Caki2 (cell line): ENCODE measurements around the gene FGD3. TPM values are rescaled to one million over a fixed set of nuclear protein-coding genes. Genes with fewer than 3 reads are reported as not detected.

ENCODE experiments used
- DNase-seq: peaks from one replicate; pipeline ENCODE4 v3.0.0-alpha.2; 2015; ENCODE audit warnings: low read depth
- in situ Hi-C: cut with HindIII; loops from 2 replicates; pipeline ENCODE4 v1.10.0; 2016; ENCODE audit warnings: low sequenced_read_pairs, low pct_unique_long_range_greater_than_20kb, mixed read lengths
- total RNA-seq: library from RNA; depleted of rRNA; stranded (reverse); fragments of >200 nt; shearing (Covaris generic); gene quantifications from 2 replicates; pipeline ENCODE4 v1.2.3, GENCODE V29; 2014; ENCODE audit warnings: low replicate concordance; rRNA removed

Gene FGD3
- total RNA-seq, 1 experiment from 2014 or later, result not detected

DNA sequence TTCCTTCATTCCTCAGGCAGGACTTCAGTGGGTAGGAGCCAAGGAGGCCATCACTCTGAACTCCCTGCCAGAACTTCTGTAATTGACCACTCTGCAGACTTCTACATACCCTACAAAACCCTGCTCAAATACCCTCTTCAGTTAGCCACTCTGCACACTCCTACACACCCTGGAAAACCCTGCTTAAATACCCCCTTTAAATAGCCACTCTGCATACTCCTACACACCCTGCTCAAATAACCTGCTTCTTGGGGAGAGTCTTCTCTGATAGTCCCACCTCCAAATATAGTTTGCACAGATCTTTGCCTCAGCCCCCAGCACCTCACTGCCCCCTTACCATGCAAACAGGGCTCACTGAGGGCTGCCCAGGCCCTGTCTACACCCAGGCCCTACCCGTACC, 130.0 kb downstream of the FGD3 start:
- in situ Hi-C loops, result no loop called here
- no peak for DNase-seq

DNA sequence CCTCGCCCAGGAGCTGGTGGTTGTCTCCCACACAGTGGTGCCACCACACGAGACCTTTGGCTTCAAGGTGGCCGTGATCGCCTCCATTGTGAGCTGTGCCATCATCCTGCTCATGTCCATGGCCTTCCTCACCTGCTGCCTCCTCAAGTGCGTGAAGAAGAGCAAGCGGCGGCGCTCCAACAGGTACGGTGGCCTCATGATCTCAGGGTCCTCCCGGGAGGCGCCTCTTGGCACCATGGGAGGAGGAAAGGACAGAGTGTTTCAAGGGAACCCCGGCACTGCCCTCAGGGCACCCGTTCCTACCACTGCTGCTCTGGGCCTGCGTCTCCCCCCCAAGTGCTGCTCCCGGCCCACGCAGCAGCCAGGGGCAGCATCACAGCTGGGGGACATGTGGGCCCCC, 130.5 kb downstream of the FGD3 start:
- DNase-seq, result no peak
- in situ Hi-C loops, result no loop called here

DNA sequence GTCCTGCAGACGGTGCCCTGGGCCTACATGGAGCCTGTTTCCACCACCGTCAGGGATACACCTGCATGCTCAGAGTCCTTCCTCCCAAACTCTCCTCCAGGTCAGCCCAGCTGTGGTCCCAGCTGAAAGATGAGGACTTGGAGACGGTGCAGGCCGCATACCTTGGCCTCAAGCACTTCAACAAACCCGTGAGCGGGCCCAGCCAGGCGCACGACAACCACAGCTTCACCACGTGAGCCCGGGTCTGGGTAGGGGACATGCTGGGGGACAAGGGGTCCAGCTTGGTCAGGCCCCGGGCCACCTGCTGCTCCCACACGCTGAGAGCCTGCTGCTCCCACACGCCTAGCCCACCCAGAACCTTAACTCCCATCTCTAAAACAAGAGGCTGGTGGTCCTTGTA, 132.0 kb downstream of the FGD3 start:
- in situ Hi-C loops, result no loop called here
- no peak for DNase-seq

DNA sequence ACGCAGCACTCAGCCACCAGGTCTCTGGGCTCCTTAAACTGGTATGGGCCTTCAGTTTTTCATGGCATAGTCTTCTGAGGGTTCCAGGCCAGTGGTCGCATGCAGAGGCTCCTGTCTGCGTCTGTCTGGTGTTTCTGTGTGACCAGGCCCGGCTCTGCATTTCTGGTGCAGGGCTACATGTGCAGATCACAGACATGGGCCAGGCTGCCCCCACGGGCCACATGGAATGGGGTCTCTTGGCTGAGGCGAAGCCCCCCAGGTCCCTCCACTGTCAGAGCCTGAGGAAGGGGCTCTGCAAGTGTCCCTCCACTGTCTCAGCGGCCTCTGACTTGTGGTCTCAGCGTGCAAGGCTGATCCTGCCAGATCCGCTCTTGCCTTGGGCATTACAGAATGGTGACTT, 133.1 kb downstream of the FGD3 start:
- in situ Hi-C loops, result no loop called here
- DNase-seq, result no peak

DNA sequence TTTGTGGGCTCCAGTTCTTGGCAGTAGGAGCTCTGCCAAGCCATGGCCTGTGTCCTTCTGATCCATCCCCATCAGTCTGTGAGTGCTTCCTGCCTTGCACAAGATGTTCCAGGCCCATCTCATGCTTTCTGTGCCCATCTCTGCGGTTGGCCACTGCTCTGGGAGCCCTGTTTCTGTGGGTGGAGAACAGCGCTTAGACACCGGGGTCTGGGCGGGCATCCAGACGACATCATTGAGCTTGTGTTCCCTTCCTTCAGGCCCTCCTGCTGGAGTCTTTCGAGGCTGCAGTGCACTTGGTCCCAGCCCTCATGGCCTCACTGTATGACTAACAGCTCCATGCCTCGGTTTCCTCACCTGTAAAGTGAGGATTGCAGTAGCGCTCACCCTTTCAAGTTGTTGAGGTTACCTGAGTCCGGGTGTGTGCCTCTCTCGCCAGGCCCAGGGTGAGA, 133.8 kb downstream of the FGD3 start:
- in situ Hi-C loops, result no loop called here
- DNase-seq, result no peak

DNA sequence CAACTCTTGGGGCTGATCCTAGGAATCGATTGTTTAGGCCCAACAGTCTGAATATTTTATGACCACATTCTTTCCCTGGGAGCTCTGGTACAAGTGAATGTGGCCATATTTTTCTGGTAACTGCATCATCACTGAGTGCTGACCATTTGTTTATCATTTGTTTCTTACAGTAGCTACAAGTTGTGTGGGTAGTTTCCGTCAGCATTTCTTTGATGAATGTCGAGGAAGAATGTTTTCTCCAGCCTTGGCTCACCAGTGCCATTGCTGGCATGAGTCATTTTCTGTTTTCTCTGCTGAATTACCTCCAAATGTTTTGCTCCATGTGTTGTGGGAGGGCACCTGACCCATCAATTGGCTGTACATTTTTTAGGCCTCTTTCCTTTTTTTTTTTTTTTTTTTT, 134.6 kb downstream of the FGD3 start:
- no peak for DNase-seq
- in situ Hi-C loops, result no loop called here

DNA sequence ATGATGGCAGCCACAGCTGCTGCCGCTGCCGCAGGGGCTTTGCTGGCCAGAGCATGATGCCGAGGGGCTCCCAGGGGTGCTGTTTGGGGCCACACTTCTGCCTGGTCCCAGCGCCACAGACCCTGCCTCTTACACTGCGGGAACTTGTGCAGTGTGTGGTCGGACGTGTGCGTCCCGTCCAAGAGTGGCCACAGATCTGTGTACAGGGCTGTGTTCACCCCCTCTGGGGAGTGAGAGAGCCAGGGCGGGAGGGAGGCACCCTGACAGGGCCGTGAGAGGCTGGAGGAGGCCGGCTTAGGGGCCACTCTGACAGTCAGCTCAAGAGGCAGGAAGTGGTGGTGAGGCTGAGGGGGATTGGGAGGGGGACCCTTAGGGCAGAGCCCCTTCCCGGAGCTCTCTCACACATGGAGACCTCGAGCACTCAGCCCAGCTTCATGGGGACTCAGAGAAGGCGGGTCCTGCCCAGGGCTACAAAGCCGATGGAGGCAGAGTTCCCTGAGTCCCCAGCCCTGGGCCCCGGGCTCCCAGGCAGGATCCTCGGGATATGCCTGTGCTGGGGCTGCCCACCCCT, 135.6 kb downstream of the FGD3 start:
- DNase-seq, result no peak
- in situ Hi-C loops, result no loop called here

DNA sequence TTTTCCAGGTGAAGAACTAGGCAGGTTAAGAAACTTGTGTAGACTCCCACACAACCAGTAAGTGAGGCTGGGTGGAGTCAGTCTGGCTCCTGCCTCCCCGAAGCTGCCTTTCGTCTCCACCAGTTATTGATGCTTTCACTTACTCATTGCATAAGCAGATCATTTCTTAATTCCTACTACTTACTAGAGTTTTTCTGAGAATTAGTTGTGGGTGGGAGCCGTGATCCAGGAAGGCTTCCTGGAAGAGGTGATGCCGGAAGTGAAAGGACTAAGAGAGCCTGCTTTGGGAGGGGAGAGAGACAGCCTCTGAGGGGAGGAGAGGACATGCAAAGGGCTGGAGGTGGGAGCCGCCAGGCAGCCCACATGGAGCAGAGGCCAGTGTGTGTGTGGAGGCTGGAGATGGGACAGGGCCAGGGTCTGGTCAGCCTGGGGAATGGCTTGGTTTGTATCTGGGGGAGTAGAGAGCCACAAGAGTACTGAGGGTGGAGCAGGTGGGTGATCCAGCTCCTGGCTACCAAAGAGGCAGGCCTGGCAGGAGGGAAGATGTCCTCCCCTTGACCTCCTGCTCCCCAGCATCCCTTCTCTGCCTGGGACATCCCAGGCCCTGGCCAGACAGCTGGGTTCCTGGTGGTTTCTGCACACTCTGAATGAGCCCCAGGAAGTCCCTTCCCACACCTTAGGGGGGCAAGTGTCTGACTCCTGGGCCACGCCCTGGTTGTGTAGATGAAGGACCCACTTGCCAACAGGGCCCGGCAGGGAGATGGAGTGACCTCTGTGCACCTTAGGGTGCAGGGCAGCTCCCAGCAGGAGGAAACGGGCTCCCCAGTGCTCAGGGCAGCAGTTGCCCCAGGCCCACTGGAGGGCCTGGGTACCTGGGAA, 136.5 kb downstream of the FGD3 start:
- no peak for DNase-seq
- in situ Hi-C loops, result no loop called here

DNA sequence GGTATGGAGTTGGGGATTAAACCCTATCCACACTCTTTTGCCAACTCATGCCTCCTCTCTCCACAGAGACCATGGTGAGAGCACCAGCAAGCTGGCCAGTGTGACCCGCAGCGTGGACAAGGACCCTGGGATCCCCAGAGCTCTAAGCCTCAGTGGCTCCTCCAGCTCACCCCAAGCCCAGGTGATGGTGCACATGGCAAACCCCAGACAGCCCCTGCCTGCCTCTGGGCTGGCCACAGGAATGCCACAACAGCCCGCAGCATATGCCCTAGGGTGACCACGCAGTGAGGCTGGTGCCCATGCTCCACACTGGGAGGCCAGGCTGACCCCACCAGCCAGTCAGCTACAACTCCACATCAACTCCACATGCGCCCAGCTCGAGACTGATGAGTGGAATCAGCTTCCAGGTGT, 137.2 kb downstream of the FGD3 start:
- DNase-seq, result no peak
- in situ Hi-C loops, result no loop called here

DNA sequence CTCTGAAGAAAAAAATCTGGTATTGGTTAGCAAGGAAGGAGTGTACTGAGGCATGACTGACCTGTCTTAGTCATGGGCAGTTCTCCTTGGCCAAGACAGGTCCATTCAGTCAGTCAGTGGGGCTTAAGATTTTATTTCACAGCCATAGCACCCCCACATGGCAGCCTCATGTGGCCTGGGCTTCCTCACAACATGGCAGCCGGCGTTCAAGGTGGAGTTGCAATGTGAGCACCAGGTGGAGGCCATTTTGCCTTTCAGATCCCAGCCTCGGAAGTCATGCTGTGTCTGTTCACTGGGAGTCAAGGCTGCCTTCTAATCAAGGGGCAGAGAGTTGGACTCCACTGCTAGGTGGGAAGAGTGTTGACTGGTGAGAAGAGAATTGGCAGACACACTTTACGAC, 138.4 kb downstream of the FGD3 start:
- DNase-seq, result no peak
- in situ Hi-C loops, result no loop called here

Other genes with a start within 250 kb of the FGD3 start
- 27.6 and 30.1 TPM in 2 replicates for gene BICD2, start 182.7 kb upstream of the FGD3 start, total RNA-seq
- gene ZNF484, start 69.5 kb upstream of the FGD3 start, total RNA-seq, result 2.2 and 5.2 TPM in 2 replicates
- not detected in 2 replicates for gene SUSD3, start 111.2 kb downstream of the FGD3 start, total RNA-seq
- gene CARD19, start 148.7 kb downstream of the FGD3 start, total RNA-seq, result 83.8 and 92.5 TPM in 2 replicates
- 53.5 and 59.9 TPM in 2 replicates for gene NINJ1, start 186.7 kb downstream of the FGD3 start, total RNA-seq
- gene WNK2, start 236.6 kb downstream of the FGD3 start, total RNA-seq, result 0.14 TPM in 1 of 2 replicates, not detected in the other